Cardiac fibroblast (primary cell): Measurements from ENCODE around the gene ETV7.
"Not testable (repeated sequence)": the region's sequence is repeated elsewhere in the genome, so short reads cannot be mapped to it uniquely, and the experiment has no call there.

ENCODE experiments used
- DNase-seq, 2 donors: peaks; one replicate each; pipeline versions ENCODE4 v3.0.0 to v3.0.0-alpha.2; 2010; ENCODE audit warnings: low read depth in 2 of 2
- H3K4me3 ChIP-seq, 2 donors: replicated peaks in 1 of 2; 1 replicate in 1 of 2; 2 replicates in 1 of 2; pipeline ENCODE4 v1.5.1; 2011; ENCODE audit warnings: low read depth in 2 of 2, low read length in 2 of 2, mild to moderate bottlenecking in 2 of 2, moderate library complexity in 1 of 2
- CTCF ChIP-seq: IDR thresholded peaks from one replicate; pipeline ENCODE4 v1.5.1; 2011; ENCODE audit warnings: low read depth, mild to moderate bottlenecking, low read length, inconsistent platforms

Gene ETV7

DNA sequence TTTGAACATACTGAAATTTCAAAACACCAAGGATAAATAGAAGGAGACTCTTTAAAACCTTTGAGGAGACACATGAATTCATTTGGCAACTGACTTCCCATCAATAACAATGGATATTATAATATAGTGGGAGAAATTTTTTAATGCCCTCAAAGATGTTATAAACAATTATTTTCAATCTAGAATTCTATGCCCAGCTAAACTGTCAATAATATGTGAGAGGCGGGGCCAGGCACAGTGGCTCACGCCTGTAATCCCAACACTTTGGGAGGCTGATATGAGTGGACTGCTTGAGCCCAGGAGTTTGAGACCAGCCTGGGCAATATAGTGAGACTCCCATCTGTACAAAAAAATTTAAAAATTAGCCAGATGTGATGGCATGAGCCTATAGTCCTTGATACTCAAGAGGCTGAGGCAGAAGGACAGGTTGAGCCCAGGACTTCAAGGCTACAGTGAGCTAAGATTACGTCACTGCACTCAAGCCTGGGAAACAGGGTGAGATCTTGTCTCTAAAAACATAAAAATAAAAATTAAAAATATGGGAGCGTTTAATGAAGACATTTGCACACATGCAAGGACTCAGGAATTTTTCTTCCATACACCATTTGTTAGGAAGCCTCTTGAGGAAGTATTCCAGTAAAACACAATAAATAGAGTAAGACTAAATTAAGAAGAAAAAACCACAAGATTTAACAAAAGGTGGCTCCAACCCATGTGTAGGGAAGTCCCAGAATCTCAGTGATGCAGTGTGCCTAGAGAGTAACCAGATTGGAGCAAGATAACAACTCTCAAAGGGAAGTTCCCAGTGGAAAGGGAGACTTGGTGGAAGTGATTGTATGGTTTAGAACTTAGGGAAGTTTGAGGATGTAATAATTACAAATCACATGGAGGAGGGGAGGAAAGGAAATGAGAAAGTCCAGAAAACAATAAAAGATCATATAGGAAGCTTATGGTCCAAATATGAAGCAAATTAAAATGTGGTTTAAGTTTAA is 26.3 kb upstream of the ETV7 start:
- no peak for TF ChIP-seq CTCF
- no peak for DNase-seq
- no peak overlapping the region for H3K4me3 ChIP-seq

DNA sequence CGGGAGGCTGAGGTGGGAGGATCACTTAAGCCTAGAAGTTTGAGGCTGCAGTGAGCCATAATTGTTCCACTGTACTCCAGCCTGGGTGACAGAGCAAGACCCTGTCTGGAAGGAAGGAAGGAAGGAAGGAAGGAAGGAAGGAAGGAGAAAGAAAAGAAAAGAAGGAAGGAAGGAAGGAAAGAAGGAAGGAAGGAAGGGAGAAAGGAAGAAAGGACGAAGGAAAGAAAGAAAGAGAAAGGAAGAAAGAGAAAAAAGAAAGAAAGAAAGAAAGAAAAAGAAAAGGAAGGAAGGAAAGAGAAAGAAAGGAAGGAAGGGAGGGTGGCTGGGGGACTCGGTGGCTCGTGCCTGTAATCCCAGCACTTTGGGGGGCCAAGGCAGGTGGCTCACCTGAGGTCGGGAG is 22.2 kb upstream of the ETV7 start:
- H3K4me3 ChIP-seq, DNase-seq: not testable (repeated sequence)

DNA sequence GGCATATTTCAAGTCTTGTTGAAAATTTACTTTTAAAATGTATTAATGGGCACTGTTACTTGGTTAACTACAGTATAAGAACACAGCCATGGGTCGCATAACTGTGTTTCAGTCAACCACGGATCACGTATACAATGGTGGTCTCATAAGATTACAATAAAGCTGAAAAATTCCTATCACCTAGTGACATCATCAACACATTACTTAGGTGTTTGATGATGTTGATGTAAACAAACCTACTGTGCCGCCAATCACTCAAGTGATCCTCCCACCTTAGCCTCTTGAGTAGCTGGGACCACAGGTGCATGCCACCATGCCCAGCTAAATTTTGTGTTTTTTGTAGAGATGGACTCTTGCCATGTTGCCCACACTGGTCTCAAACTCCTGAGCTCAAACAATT is 16.7 kb upstream of the ETV7 start:
- H3K4me3 ChIP-seq: no peak overlapping the region
- DNase-seq: no peak
- TF ChIP-seq CTCF: no peak

- TF ChIP-seq CTCF: no peak
- H3K4me3 ChIP-seq: no peak overlapping the region
- no peak for DNase-seq
These were observed 15.0 kb upstream of the ETV7 start for GRCh38 chr6:36402481-36402880.

DNA sequence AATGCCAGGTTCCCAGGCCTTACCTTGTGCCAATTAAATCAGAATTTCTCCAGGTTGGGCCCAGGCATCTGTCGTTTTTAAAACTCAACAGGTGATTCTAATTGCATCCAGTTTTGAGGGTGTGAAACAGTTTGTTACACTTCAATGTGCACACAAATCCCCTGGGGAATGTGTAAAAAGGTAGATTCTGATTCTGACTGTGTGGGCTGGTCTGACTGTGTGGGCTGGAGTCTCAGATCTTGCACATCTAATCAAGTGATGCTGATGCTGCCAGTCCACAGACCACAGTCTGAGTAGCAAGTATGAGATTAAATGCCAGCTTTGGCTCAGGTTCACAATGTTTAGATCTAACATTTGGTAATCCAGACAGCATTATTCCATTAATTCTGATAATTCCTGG is 12.5 kb upstream of the ETV7 start:
- no peak for TF ChIP-seq CTCF
- H3K4me3 ChIP-seq: no peak overlapping the region
- no peak for DNase-seq

DNA sequence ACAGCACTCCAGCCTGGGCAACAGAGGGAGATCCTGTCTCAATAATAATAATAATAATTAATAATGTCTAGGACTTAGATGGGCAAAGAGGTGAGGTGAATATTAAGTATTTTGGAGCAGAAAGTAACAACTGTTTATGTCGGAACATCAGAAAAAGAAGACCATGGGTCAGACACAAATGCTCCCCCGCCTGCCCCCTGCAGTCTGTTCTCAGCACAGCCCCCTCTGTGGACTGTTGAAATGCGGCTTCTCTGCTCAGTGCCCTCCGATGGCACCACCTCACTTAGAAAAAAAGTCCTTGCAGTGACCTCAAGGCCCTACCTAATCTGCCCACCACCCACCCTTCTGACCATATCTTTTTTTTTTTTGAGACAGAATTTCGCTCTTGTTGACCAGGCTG is 5.2 kb upstream of the ETV7 start:
- TF ChIP-seq CTCF: no peak
- DNase-seq: no peak

DNA sequence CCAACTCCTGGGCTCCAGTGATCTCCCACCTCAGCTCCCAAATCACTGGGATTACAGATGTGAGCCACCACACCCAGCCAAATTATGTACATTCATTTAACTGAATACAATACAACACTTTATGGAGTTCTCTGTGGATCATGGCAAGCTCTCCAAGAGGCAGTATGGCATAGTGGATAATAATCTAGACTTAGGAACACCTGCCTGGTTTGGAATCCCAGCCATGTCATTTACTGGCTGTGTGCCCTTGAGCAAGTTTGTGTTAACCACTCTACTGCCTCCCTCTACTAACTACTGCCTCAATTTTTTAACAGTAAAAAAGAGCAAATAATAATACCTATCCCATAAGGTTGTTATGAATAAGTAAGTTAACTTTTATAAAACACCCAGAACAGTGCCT is 1.9 kb upstream of the ETV7 start:
- no peak overlapping the region for H3K4me3 ChIP-seq
- no peak for TF ChIP-seq CTCF
- no peak for DNase-seq

More for the DNA sequence above, 5.2 kb upstream of the ETV7 start:
- H3K4me3 ChIP-seq: no peak overlapping the region
